Central memory CD4-positive, alpha-beta T cell (primary cell): ENCODE data around the gene SCIN.
A peak's percentile ranks its signal among the peaks of the same experiment; 100 is the strongest.
"Not testable (repeated sequence)": the region's sequence is repeated elsewhere in the genome, so short reads cannot be mapped to it uniquely, and the experiment has no call there.

Source experiments
- DNase-seq: peaks from one replicate; pipeline ENCODE4 v3.0.0; 2022

Gene SCIN

GRCh38 chr7:12620371-12620770 lies 49.9 kb downstream of the SCIN start:
- DNase-seq: no peak

- DNase-seq: no peak
Measured at GRCh38 chr7:12623223-12623622, 52.7 kb downstream of the SCIN start.

GRCh38 chr7:12623885-12624498 lies 53.5 kb downstream of the SCIN start:
- DNase-seq: no peak

- DNase-seq: no peak
Measured at GRCh38 chr7:12625836-12626235, 55.3 kb downstream of the SCIN start.

- no peak for DNase-seq
Measured at GRCh38 chr7:12629816-12630512, 59.4 kb downstream of the SCIN start.

- no peak for DNase-seq
Measured at GRCh38 chr7:12630513-12630819, 59.9 kb downstream of the SCIN start.

GRCh38 chr7:12633582-12633981 lies 63.1 kb downstream of the SCIN start:
- DNase-seq: no peak

- peak; percentile 38 for DNase-seq
Measured at GRCh38 chr7:12635830-12636229, 65.3 kb downstream of the SCIN start.

- DNase-seq: no peak
Measured at GRCh38 chr7:12637328-12637727, 66.8 kb downstream of the SCIN start.

GRCh38 chr7:12637819-12638592 lies 67.5 kb downstream of the SCIN start:
- no peak for DNase-seq

- peak; percentile 49 for DNase-seq
Measured at GRCh38 chr7:12638851-12639456, 68.4 kb downstream of the SCIN start.

- no peak for DNase-seq
Measured at GRCh38 chr7:12640299-12641096, 70.0 kb downstream of the SCIN start.

GRCh38 chr7:12641196-12641595 lies 70.7 kb downstream of the SCIN start:
- DNase-seq: no peak

- DNase-seq: no peak
Measured at GRCh38 chr7:12642508-12642907, 72.0 kb downstream of the SCIN start.

GRCh38 chr7:12643001-12643643 lies 72.6 kb downstream of the SCIN start:
- DNase-seq: no peak

GRCh38 chr7:12643644-12644043 lies 73.1 kb downstream of the SCIN start:
- DNase-seq: no peak

- DNase-seq: not testable (repeated sequence)
Measured at GRCh38 chr7:12645212-12645611, 74.7 kb downstream of the SCIN start.

- no peak for DNase-seq
Measured at GRCh38 chr7:12646139-12646538, 75.6 kb downstream of the SCIN start.

- DNase-seq: no peak
Measured at GRCh38 chr7:12647364-12648219, 77.1 kb downstream of the SCIN start.

GRCh38 chr7:12648704-12649261 lies 78.3 kb downstream of the SCIN start:
- no peak for DNase-seq

GRCh38 chr7:12649348-12649747 lies 78.8 kb downstream of the SCIN start:
- no peak for DNase-seq
